ENCODE results near the gene GRIK2.

Gene GRIK2

GRCh38 chr6:101728956-101729355, 335.4 kb downstream of the GRIK2 start:
- DNase-seq = no peak

GRCh38 chr6:101730954-101731353, 337.4 kb downstream of the GRIK2 start:
- DNase-seq = no peak

- no peak for DNase-seq
These were observed 340.4 kb downstream of the GRIK2 start for GRCh38 chr6:101733899-101734298.

- DNase-seq = no peak
These were observed 345.0 kb downstream of the GRIK2 start for GRCh38 chr6:101738481-101738880.

GRCh38 chr6:101740631-101741030, 347.1 kb downstream of the GRIK2 start:
- DNase-seq = no peak

- DNase-seq = no peak
These were observed 348.1 kb downstream of the GRIK2 start for GRCh38 chr6:101741474-101742171.

- no peak for DNase-seq
These were observed 353.7 kb downstream of the GRIK2 start for GRCh38 chr6:101747160-101747559.

GRCh38 chr6:101747716-101748115, 354.2 kb downstream of the GRIK2 start:
- DNase-seq = no peak

GRCh38 chr6:101755931-101756330, 362.4 kb downstream of the GRIK2 start:
- DNase-seq = no peak

GRCh38 chr6:101758368-101758767, 364.9 kb downstream of the GRIK2 start:
- DNase-seq = no peak

- peak in 1 of 2 donors; percentile 22 for DNase-seq
These were observed 367.5 kb downstream of the GRIK2 start for GRCh38 chr6:101760843-101761621.

- DNase-seq = no peak
These were observed 369.3 kb downstream of the GRIK2 start for GRCh38 chr6:101762851-101763250.

- no peak for DNase-seq
These were observed 371.8 kb downstream of the GRIK2 start for GRCh38 chr6:101765281-101765680.

- DNase-seq = no peak
These were observed 376.6 kb downstream of the GRIK2 start for GRCh38 chr6:101770116-101770515.

- DNase-seq = no peak
These were observed 383.4 kb downstream of the GRIK2 start for GRCh38 chr6:101776919-101777350.

- DNase-seq = no peak
These were observed 384.1 kb downstream of the GRIK2 start for GRCh38 chr6:101777646-101778045.

- DNase-seq = no peak
These were observed 385.7 kb downstream of the GRIK2 start for GRCh38 chr6:101779051-101779844.

GRCh38 chr6:101783287-101783686, 389.8 kb downstream of the GRIK2 start:
- no peak for DNase-seq

GRCh38 chr6:101784094-101784493, 390.6 kb downstream of the GRIK2 start:
- DNase-seq = no peak

- DNase-seq = no peak
These were observed 406.0 kb downstream of the GRIK2 start for GRCh38 chr6:101799531-101799930.

GRCh38 chr6:101800598-101800997, 407.1 kb downstream of the GRIK2 start:
- no peak for DNase-seq

GRCh38 chr6:101803136-101803535, 409.6 kb downstream of the GRIK2 start:
- DNase-seq = no peak

- no peak for DNase-seq
These were observed 412.7 kb downstream of the GRIK2 start for GRCh38 chr6:101806241-101806640.

- no peak for DNase-seq
These were observed 417.6 kb downstream of the GRIK2 start for GRCh38 chr6:101811108-101811507.
